Measurements from ENCODE around the gene LCLAT1.

LCLAT1 gene

GRCh38 chr2:30427606-30428347 lies 19.3 kb upstream of the LCLAT1 start:
- Histone ChIP-seq H3K9ac (no peak overlapping the region), H3K9me3 (ENCODE audit: control insufficient read depth, low read length) (no peaks in the 10 kb centered on the region), H3K27me3 (ENCODE audit: control insufficient read depth, insufficient read depth, low read length) (no peaks in the 10 kb centered on the region), H3K4me2 (ENCODE audit: low read length) (no peak overlapping the region), H2AFZ (no peak overlapping the region), H3K4me1 (no peaks in the 10 kb centered on the region), H3K79me2 (no peaks in the 10 kb centered on the region), H3K27ac (no peak overlapping the region), H3K36me3 (ENCODE audit: control insufficient read depth, insufficient read depth, low read length) (no peaks in the 10 kb centered on the region), H3K4me3 (ENCODE audit: low read depth, low read length) (no peak overlapping the region)
- TF ChIP-seq, protein P1, sequence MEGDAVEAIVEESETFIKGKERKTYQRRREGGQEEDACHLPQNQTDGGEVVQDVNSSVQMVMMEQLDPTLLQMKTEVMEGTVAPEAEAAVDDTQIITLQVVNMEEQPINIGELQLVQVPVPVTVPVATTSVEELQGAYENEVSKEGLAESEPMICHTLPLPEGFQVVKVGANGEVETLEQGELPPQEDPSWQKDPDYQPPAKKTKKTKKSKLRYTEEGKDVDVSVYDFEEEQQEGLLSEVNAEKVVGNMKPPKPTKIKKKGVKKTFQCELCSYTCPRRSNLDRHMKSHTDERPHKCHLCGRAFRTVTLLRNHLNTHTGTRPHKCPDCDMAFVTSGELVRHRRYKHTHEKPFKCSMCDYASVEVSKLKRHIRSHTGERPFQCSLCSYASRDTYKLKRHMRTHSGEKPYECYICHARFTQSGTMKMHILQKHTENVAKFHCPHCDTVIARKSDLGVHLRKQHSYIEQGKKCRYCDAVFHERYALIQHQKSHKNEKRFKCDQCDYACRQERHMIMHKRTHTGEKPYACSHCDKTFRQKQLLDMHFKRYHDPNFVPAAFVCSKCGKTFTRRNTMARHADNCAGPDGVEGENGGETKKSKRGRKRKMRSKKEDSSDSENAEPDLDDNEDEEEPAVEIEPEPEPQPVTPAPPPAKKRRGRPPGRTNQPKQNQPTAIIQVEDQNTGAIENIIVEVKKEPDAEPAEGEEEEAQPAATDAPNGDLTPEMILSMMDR (IDR thresholded peaks at IDR 0.05) = no peak

DNA sequence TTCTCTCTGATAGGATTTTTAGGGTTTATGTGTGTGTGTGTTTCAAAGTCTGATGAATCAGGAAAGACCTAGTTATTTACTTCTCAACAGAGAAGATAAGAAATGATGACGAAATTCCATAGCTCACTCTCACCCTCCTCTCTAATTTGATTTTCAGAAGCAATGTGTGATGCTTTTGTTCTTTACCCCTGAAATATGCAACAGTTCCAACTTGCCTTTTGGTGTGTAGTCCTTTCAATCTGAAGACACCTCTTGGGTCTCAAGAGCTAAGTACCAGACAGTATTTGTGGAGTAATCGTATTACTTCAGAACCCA lies 18.7 kb upstream of the LCLAT1 start:
- Histone ChIP-seq H3K27me3 (ENCODE audit: control insufficient read depth, insufficient read depth, low read length) (no peaks in the 10 kb centered on the region), H3K4me2 (ENCODE audit: low read length) (no peak overlapping the region), H3K9ac (no peak overlapping the region), H3K9me3 (ENCODE audit: control insufficient read depth, low read length) (no peaks in the 10 kb centered on the region), H3K4me1 (no peaks in the 10 kb centered on the region), H3K36me3 (ENCODE audit: control insufficient read depth, insufficient read depth, low read length) (no peaks in the 10 kb centered on the region), H3K4me3 (ENCODE audit: low read depth, low read length) (no peak overlapping the region), H2AFZ (no peak overlapping the region), H3K79me2 (no peaks in the 10 kb centered on the region), H3K27ac (no peak overlapping the region)
- TF ChIP-seq, protein P1 (IDR thresholded peaks at IDR 0.05) = no peak

- Histone ChIP-seq H3K79me2 (no peaks in the 10 kb centered on the region), H3K9ac (no peak overlapping the region), H3K27me3 (ENCODE audit: control insufficient read depth, insufficient read depth, low read length) (no peaks in the 10 kb centered on the region), H3K4me3 (ENCODE audit: low read depth, low read length) (no peak overlapping the region), H3K36me3 (ENCODE audit: control insufficient read depth, insufficient read depth, low read length) (no peaks in the 10 kb centered on the region), H3K4me2 (ENCODE audit: low read length) (no peak overlapping the region), H2AFZ (no peak overlapping the region), H3K9me3 (ENCODE audit: control insufficient read depth, low read length) (no peaks in the 10 kb centered on the region), H3K4me1 (no peaks in the 10 kb centered on the region), H3K27ac (no peak overlapping the region)
- TF ChIP-seq, protein P1 (IDR thresholded peaks at IDR 0.05) = no peak
Measured at GRCh38 chr2:30428827-30429461, 18.1 kb upstream of the LCLAT1 start.

- TF ChIP-seq, protein P1 (IDR thresholded peaks at IDR 0.05) = no peak
- Histone ChIP-seq H3K4me1 (no peaks in the 10 kb centered on the region), H3K9ac (no peak overlapping the region)
Measured at GRCh38 chr2:30433541-30434299, 13.3 kb upstream of the LCLAT1 start.

More at GRCh38 chr2:30433541-30434299, 13.3 kb upstream of the LCLAT1 start:
- Histone ChIP-seq H3K27ac (no peak overlapping the region), H3K27me3 (ENCODE audit: control insufficient read depth, insufficient read depth, low read length) (no peaks in the 10 kb centered on the region), H3K9me3 (ENCODE audit: control insufficient read depth, low read length) (no peaks in the 10 kb centered on the region), H2AFZ (no peak overlapping the region), H3K4me2 (ENCODE audit: low read length) (no peak overlapping the region), H3K36me3 (ENCODE audit: control insufficient read depth, insufficient read depth, low read length) (no peaks in the 10 kb centered on the region), H3K79me2 (no peaks in the 10 kb centered on the region), H3K4me3 (ENCODE audit: low read depth, low read length) (no peak overlapping the region)
